Measurements from ENCODE around the gene MICALL1.
A peak's percentile ranks its signal among the peaks of the same experiment; 100 is the strongest.

Gene MICALL1

GRCh38 chr22:37905534-37906363 lies at the start of gene MICALL1:
MICALL1 (plus strand) TSS chr22:37906297; CDS start chr22:37906423, 126 bp downstream.
- DNase-seq (ENCODE audit: low read depth in 2 of 3, low spot score in 2 of 3): peak; percentile 18 to 41 (median 28)

DNA sequence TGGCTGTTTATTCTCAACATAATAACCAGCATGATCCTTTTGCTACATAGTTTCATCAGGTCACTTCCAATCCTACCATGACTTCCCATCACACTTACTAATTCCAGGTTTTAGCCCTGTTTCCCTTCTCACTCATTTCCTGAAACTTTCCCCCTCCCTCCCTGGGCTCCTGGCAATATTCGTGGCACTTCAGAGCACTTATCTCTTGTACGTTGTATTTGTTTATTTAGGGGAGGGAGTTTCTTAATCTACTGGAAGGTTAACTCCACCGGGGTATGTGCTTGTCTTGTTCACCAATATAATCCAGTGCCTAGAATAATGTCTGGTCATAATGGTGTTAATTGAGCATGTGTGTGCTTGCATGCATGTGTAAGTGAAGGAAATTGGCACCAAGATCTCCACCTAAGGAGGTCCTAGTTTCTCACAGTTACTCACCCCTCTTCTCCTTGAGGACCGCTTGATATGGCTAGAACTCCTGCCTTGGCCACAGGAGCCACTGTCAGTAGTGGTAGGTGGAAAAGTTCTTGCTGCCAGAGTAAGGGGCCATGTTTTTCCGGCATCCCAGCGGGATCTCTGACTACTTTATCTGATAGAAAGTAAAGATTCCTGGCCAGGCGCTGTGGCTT lies 45.2 kb upstream of the MICALL1 start:
- no peak for DNase-seq (ENCODE audit: low read depth in 2 of 3, low spot score in 2 of 3)

DNA sequence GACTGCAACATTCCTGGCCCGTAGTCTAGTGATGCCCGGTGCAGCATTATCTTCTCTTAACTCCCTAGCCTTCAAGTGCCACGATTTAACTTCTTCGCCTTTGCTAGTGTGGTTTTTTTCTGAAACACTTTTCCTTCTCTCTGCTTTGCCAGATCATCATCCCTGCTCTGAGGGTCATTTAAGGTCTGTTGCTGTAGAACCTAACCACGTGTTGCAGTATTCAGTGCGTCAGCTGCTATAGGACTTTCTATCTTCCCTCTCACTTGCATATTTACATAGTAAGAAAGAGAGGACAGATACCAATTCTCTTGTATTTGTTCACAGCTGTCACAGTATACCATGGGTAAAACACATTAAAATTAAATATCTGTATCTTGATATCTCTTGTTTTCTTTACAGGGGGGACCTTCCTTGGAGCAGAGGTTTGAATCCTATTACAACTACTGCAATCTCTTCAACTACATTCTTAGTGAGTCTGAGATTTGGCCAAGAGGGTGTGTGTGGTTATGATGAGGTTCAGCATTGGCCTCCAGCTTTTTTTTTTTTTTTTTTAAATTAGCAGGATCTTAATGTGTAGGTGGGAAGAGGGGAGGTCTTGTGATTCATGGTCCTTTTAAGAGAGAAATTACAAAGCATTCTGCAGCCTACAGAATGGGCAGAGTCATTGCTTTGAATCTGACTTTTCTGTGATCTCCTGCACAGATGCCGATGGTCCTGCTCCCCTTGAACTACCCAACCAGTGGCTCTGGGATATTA lies 43.3 kb upstream of the MICALL1 start:
- no peak for DNase-seq (ENCODE audit: low read depth in 2 of 3, low spot score in 2 of 3)

DNA sequence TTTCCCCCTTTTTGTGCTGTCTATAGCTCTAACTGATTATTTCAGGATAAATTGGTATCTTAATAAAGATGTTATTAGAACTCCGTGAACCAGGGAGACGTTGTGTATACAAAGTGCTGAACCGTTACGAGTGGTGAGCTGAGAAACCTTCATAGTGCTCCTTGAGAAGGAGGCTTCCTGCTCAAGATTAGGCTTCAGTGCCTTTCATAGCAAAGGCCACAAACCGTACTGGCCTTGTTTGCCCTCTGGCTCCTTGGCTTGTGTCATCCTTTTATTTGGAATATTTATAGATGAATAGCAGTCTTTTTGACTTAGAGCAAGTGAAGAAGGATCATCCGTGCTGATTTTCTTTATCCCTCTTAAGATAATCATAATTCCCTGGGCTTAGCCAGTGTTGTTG lies 40.6 kb upstream of the MICALL1 start:
- DNase-seq (ENCODE audit: low read depth in 2 of 3, low spot score in 2 of 3): no peak

DNA sequence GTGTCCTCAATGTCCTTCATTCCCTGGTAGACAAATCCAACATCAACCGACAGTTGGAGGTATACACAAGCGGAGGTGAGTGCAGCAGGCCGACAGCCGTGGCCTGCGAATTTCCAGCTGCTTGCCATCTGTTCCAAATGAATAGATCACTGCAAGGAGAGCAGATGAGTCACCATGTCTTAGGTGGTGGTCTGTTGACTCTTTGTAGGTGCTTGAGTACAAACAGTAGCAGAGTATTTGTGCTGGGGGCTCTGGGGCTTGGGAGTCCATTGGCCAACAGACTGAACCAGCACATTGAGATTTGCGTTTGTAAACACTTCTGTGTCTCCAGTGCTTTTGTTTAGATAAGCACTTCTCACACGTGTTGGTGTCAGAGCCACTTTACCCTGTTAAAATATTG lies 35.8 kb upstream of the MICALL1 start:
- DNase-seq (ENCODE audit: low read depth in 2 of 3, low spot score in 2 of 3): no peak

- no peak for DNase-seq (ENCODE audit: low read depth in 2 of 3, low spot score in 2 of 3)
These were observed 25.2 kb upstream of the MICALL1 start for GRCh38 chr22:37880668-37881440.

DNA sequence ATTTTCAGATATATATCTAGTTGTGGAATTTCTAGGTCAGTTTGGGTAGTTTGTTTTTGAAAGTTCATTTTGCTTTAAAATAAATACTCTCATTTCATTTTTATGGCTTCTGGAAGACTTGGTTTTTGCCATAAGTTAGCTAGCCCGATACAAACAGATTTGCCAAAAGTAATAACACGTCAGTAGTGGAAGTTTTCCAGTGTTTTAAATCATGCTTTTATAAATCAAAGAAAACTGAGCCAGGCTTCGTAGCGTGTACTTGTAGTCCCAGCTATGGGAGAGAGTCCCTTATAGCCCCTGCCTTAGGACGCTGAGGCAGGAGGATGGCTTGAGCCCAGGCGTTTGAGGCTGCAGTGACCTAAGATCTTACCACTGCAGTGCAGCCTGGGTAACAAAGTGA lies 21.7 kb upstream of the MICALL1 start:
- DNase-seq (ENCODE audit: low read depth in 2 of 3, low spot score in 2 of 3): no peak

DNA sequence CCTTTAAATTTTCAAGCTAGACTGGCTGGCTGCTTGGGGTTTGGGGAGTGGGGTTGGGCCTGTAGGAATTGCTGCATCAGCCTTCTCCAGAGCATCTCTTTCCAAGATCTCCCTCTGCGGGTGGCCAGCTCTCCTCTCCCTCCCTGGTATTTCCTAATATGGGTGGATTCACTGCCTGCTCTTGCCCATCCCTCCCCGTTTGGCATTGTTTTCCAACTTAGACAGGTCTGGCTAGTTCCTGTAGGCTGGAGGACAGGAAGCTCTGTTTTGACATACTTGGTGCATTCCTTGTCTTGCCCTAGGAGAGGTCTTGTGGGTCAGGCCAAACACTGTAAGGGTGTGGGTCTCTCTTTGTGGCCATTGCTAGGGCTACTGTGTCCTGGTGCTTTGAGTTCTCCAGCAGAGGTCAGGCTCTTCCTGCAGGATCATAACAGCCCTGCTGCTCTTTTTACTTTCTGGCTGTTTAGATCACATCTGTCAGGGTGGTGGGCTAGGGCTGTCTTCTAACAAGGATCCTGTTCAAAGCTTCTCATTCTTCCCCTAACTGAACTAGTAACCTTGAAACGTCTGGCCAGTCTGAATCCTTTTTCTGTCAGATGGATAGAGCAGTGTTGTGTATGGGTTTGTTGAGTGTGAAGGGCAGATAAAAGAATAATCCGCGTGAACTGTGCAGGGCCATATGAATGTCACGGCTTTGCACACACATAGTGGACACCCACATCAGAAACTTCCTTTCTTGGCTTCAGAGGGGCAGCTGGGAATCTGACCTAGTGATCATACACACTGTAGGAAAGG lies 18.3 kb upstream of the MICALL1 start:
- no peak for DNase-seq (ENCODE audit: low read depth in 2 of 3, low spot score in 2 of 3)

- no peak for DNase-seq (ENCODE audit: low read depth in 2 of 3, low spot score in 2 of 3)
These were observed 14.2 kb upstream of the MICALL1 start for GRCh38 chr22:37891926-37892325.

GRCh38 chr22:37892566-37893335 lies 13.3 kb upstream of the MICALL1 start:
- DNase-seq (ENCODE audit: low read depth in 2 of 3, low spot score in 2 of 3): no peak

GRCh38 chr22:37893583-37893983 lies 12.5 kb upstream of the MICALL1 start:
- DNase-seq (ENCODE audit: low read depth in 2 of 3, low spot score in 2 of 3): no peak

GRCh38 chr22:37894939-37895670 lies 11.0 kb upstream of the MICALL1 start:
- DNase-seq (ENCODE audit: low read depth in 2 of 3, low spot score in 2 of 3): no peak

GRCh38 chr22:37896181-37896592 lies 9.9 kb upstream of the MICALL1 start:
- DNase-seq (ENCODE audit: low read depth in 2 of 3, low spot score in 2 of 3): no peak

DNA sequence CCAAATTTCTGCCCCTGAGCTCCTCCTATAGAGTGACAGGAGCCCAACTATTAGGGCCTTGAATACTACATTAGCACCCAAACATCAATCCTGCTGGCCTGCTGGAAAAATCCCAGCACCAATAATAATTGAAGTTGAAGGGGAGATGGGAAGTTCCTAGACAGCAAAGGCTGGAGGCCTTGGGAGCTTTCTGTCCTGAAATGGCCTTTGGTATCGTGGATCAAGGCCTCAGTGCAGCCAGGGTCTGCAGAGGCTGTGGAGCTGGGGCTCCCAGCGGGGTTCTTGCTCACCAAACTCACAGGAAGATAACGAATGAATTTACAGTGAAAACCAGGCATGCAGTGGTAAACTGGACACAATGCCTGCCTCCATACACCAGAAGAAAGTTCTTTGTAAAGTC lies 9.2 kb upstream of the MICALL1 start:
- no peak for DNase-seq (ENCODE audit: low read depth in 2 of 3, low spot score in 2 of 3)

DNA sequence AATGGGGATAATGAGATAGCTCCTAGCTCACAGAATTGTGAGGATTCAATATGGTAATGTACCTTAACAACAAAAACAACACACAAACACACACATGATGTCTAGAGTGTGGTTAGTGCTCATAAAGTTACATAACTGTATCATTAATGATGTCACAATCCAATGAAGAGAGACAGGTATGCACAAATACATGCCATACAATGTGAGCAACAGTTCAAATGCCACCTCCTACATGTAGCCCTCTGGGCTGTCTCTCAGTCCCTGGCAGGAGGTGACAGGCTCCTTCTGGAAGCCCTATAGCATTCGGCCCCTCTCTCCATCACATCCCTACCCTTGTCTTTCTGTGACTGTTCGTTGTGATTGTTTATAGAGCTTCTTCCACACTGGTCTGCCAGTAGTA lies 8.3 kb upstream of the MICALL1 start:
- no peak for DNase-seq (ENCODE audit: low read depth in 2 of 3, low spot score in 2 of 3)

DNA sequence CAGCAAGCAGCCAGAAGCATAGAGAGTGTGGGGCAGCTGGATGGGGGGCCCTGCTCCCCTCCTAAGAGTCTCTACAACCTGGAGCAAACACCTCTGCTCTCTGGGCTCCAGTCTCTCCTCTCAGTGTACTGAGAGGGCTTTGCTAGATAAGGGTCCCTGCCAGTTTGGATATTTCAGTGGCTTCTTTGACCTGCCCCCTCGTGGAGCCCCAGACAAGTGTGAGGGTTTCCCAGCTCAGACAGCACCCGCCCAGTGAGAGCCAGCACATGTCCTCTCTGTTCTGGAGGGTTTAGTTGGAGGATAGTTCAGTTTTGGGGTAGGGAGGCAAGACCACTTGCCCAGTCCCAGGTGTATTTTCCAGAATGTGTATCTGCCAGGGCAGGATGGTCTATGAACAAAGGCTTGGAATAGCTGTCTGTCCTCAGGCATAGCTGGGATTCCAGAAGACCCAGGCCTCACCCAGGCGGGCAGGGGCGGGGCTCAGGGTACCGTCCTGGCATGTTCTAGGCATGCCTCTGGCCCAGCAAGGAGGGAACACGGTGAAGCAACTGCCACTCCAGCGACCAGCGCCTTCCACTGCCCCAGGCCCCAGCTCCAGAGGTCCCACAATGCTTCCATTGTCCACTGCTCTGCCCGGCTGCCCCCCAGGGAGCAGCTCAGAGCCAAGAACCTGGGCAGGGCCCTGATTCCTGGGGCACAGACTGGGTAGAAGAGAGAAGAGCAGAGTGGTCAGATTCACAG lies 7.5 kb upstream of the MICALL1 start:
- no peak for DNase-seq (ENCODE audit: low read depth in 2 of 3, low spot score in 2 of 3)

DNA sequence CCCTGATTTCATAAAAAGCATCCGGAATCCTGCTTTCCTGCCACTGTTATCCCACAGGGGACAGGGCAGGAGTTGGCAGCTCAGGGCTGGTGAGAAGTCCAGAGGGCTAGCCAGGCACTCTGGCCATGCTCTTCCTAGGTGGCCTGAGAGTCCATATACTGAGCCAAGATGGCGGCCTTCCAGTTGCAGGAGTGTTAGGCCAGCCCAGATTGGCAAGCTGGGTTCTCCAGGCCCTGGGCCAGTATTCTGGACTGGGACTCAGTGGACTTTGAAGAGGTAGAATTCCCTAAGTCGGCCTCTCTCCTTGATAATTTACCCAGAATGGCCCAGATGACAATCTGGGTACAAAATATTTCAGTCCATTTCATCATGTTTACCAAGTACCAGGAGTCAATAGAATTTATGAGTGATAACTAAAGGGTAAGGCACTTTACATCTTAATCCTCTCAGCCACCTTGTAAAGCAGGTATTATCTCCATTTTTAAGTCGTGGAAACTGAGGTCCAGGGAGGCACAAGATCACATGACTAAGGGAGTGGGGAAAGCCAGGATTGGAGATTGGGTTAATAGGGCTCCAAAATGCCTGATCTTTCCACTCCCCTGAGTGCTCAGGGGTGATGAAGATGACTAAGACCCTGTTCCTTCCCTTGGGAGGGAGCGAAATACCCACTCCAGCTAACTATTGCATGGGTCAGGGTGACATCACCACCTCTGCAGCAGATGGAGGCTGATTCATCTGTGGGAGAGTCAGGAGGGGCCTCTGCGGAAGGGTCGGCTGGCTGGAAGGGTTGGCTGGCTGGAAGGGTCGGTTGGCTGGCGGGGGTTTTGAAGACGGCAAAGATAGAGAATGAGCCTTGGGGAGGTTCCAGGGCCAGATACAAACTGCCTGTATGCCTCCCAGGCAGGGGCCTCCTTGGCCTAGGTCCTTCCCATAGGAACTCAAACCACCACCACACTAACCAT lies 1.2 kb upstream of the MICALL1 start:
- DNase-seq (ENCODE audit: low read depth in 2 of 3, low spot score in 2 of 3): no peak

Measured in activated CD8-positive, alpha-beta memory T cell treated with anti-CD3 and anti-CD28 coated beads for 48 hours (primary cell).